ENCODE measurements around the gene PARP15. TPM values are rescaled to one million over a fixed set of nuclear protein-coding genes. Genes with fewer than 3 reads are reported as not detected.

PARP15 gene
- total RNA-seq, 1 experiment from 2014 or later, result 0.12 TPM

GRCh38 chr3:122576174-122576940 is 1.1 kb upstream of the PARP15 start:
- ChIA-PET CTCF (no interaction called here), POLR2A (no interaction called here), RAD21 (ENCODE audit: low non-redundant PET in 1 of 2, low total read pairs in 2 of 2, uncharacterized antibody in 2 of 2, unreplicated experiment in 2 of 2) (no interaction called here)
- no peak overlapping the region for H3K9ac ChIP-seq (ENCODE audit: low read length)
- BruUV-seq (replicated peaks), result no TSS peak
- H3K4me3 ChIP-seq (replicated peaks in 1 of 2; ENCODE audit: low read depth in 1 of 2, low read length in 2 of 2), result no peak overlapping the region
- no peak overlapping the region for H3K4me2 ChIP-seq (ENCODE audit: low read length)
- intact Hi-C loops (cut with micrococcal nuclease), result no loop called here
- H3K4me1 ChIP-seq (ENCODE audit: control insufficient read depth in 1 of 2, insufficient read depth in 2 of 2, low read length in 2 of 2), result peaks cover 16 to 19% of the 10 kb centered on the region in 2 experiments
- no peak for TF ChIP-seq REST (IDR thresholded peaks at IDR 0.05; ENCODE audit: low read depth)
- TF ChIP-seq ELF1 (IDR thresholded peaks at IDR 0.05; ENCODE audit: borderline replicate concordance, low read depth), result no peak
- no peak for TF ChIP-seq EZH2 (IDR thresholded peaks at IDR 0.05)
- TF ChIP-seq SIN3A (IDR thresholded peaks at IDR 0.05; ENCODE audit: low read depth), result no peak
- TF ChIP-seq CEBPB (IDR thresholded peaks at IDR 0.05; ENCODE audit: low read depth), result no peak
- no peak for TF ChIP-seq RAD21 (IDR thresholded peaks at IDR 0.05; ENCODE audit: low read depth)
- TF ChIP-seq ZBTB33 (IDR thresholded peaks at IDR 0.05; ENCODE audit: extremely low read depth, insufficient replicate concordance, low read length), result no peak
- TF ChIP-seq CBX3 (IDR thresholded peaks at IDR 0.05; ENCODE audit: low read depth), result no peak
- no peak for TF ChIP-seq EGR1 (IDR thresholded peaks at IDR 0.05; ENCODE audit: low read depth)
- no peak for TF ChIP-seq POLR2A (IDR thresholded peaks at IDR 0.05; ENCODE audit: borderline replicate concordance, extremely low read depth, insufficient read depth, insufficient read length)
- TF ChIP-seq, protein P1, sequence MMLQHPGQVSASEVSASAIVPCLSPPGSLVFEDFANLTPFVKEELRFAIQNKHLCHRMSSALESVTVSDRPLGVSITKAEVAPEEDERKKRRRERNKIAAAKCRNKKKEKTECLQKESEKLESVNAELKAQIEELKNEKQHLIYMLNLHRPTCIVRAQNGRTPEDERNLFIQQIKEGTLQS (IDR thresholded peaks at IDR 0.05), result no peak
- no peak for TF ChIP-seq ZFX (IDR thresholded peaks at IDR 0.05)
- no peak for TF ChIP-seq TCF7L2 (IDR thresholded peaks at IDR 0.05; ENCODE audit: borderline replicate concordance, extremely low read depth, insufficient read depth, insufficient read length)
- TF ChIP-seq CTCF (IDR thresholded peaks at IDR 0.05 in 2 of 3, conservative IDR thresholded peaks at IDR 0.05 in 1 of 3; ENCODE audit: borderline replicate concordance in 1 of 3, insufficient read depth in 1 of 3, low read depth in 2 of 3, low read length in 2 of 3), result no peak
- TF ChIP-seq ZNF274 (IDR thresholded peaks at IDR 0.05; ENCODE audit: low read depth, low read length), result no peak
- no peak for TF ChIP-seq FOSL1 (IDR thresholded peaks at IDR 0.05; ENCODE audit: low read depth)
- TF ChIP-seq SP1 (IDR thresholded peaks at IDR 0.05; ENCODE audit: low read depth), result no peak
- TF ChIP-seq, protein P2, sequence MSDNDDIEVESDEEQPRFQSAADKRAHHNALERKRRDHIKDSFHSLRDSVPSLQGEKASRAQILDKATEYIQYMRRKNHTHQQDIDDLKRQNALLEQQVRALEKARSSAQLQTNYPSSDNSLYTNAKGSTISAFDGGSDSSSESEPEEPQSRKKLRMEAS (IDR thresholded peaks at IDR 0.05), result no peak
- TF ChIP-seq YY1 (IDR thresholded peaks at IDR 0.05; ENCODE audit: extremely low read depth, insufficient replicate concordance, low read depth, low read length), result no peak
- TF ChIP-seq POLR2AphosphoS5 (IDR thresholded peaks at IDR 0.05; ENCODE audit: low read depth, low read length), result no peak
- no peaks in the 10 kb centered on the region for H4K20me1 ChIP-seq (ENCODE audit: insufficient read depth)
- H3K9me2 ChIP-seq (ENCODE audit: insufficient read depth), result no peaks in the 10 kb centered on the region
- H2AFZ ChIP-seq (ENCODE audit: low read depth, low read length, poor library complexity, severe bottlenecking), result no peak overlapping the region
- no peaks in the 10 kb centered on the region for H3K79me2 ChIP-seq (ENCODE audit: insufficient read depth, low read length)
- H3K9me3 ChIP-seq (ENCODE audit: control insufficient read depth in 1 of 2, insufficient read depth in 1 of 2, low read depth in 1 of 2, low read length in 2 of 2), result peaks cover 3 to 6% of the 10 kb centered on the region in 2 experiments; a peak in 2 of 4 replicates
- H3K36me3 ChIP-seq (ENCODE audit: control insufficient read depth in 1 of 2, insufficient read depth in 2 of 2, low read length in 2 of 2), result peaks cover 0 to 4% of the 10 kb centered on the region in 2 experiments; a peak in 1 of 4 replicates
- ATAC-seq (no peak), DNase-seq (ENCODE audit: low read depth, low spot score) (no peak)
- no peaks in the 10 kb centered on the region for H3K27me3 ChIP-seq (ENCODE audit: insufficient read depth, low read length)
- no peak overlapping the region for H3K27ac ChIP-seq (ENCODE audit: low read depth, low read length)
